K562 (cell line): ENCODE measurements around the gene NKAIN4.

ENCODE experiments used
- CHD1 ChIP-seq: fragments of 200-600 bp; sonication (generic); IDR thresholded peaks from one replicate; pipeline ENCODE4 v1.6.1; 2012; ENCODE audit warnings: mild to moderate bottlenecking, moderate library complexity, low read length, inconsistent platforms
- DIDO1 ChIP-seq: fragments of 450-650 bp; IDR thresholded peaks from 2 replicates; pipeline ENCODE4 v1.6.1; 2016; ENCODE audit warnings: low read depth, missing biosample characterization, missing genetic modification characterization
- MXI1 ChIP-seq: IDR thresholded peaks from 2 replicates; pipeline ENCODE4 v1.6.1; 2011; ENCODE audit warnings: low read depth, mild to moderate bottlenecking, improper control_type of control experiment, low read length
- NR2C2 ChIP-seq, 2 experiments: fragments of 200-800 bp in 1 of 2; sonication (Bioruptor generic) in 1 of 2; sonication (generic) in 1 of 2; formaldehyde crosslinking in 1 of 2; IDR thresholded peaks; 2 replicates each; pipeline versions ENCODE4 v1.6.1 to v1.8.0; 2016 to 2022; ENCODE audit warnings: mild to moderate bottlenecking in 1 of 2, missing compliant biosample characterization in 1 of 2, missing genetic modification characterization in 1 of 2, missing genetic modification reagents in 1 of 2
- RAD21 ChIP-seq, 2 experiments: fragments of 250-450 bp in 1 of 2; fragments of 450-650 bp in 1 of 2; sonication (Bioruptor Pico) in 1 of 2; formaldehyde crosslinking in 1 of 2; IDR thresholded peaks in 1 of 2; conservative IDR thresholded peaks in 1 of 2; 2 replicates each; pipeline versions ENCODE4 v1.4.0 to v1.8.0; 2020 to 2022; ENCODE audit warnings: mild to moderate bottlenecking in 2 of 2, moderate library complexity in 1 of 2
- RB1 ChIP-seq: fragments of 450-650 bp; IDR thresholded peaks from 2 replicates; pipeline ENCODE4 v1.6.1; 2017; ENCODE audit warnings: low read depth, mild to moderate bottlenecking
- RFX5 ChIP-seq: IDR thresholded peaks from 2 replicates; pipeline ENCODE4 v1.6.1; 2011; ENCODE audit warnings: low read depth, mild to moderate bottlenecking, improper control_type of control experiment, low read length
- ZNF263 ChIP-seq: sonication (generic); formaldehyde crosslinking; IDR thresholded peaks from 2 replicates; pipeline ENCODE4 v1.8.0; 2022; ENCODE audit warnings: mild to moderate bottlenecking, missing genetic modification reagents, borderline replicate concordance
- TF ChIP-seq, protein P1 (sequence below): sonication (generic); formaldehyde crosslinking; IDR thresholded peaks from 2 replicates; pipeline ENCODE4 v1.8.0; 2022; ENCODE audit warnings: mild to moderate bottlenecking, missing genetic modification reagents
- TF ChIP-seq, protein P2 (sequence below), 3 experiments: IDR thresholded peaks in 2 of 3; conservative IDR thresholded peaks in 1 of 3; 2 replicates each; pipeline ENCODE4 v1.5.1; 2011 to 2012; ENCODE audit warnings: low read length in 3 of 3, mild to moderate bottlenecking in 3 of 3, control low read depth in 2 of 3, improper control_type of control experiment in 1 of 3, inconsistent platforms in 1 of 3, low read depth in 1 of 3, mixed read lengths in 1 of 3, moderate library complexity in 1 of 3; ENCODE audit not compliant: insufficient read depth in 2 of 3
- TF ChIP-seq, protein P3 (sequence below): sonication (generic); formaldehyde crosslinking; IDR thresholded peaks from 2 replicates; pipeline ENCODE4 v1.9.0; 2022; ENCODE audit warnings: mild to moderate bottlenecking, missing genetic modification reagents

DNA sequence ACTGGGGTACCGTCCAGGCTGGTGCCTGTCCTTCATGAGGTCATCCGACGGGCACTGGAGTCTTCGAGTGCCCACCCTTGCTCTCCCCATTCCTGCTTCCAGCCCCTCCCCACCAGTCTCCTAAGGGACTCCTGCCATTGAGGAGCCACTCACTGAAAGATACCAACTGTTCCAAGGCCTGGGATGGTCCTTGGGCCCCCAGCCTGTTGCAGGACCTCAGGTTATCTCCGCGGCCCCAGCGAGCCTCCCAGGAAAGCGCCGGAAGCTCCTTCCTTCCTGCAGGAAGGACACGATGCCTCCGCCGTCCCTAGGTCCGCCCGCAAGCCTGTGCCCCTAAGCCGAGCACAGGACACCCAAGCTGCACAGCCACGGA lies 1.2 kb downstream of the NKAIN4 start:
- no peak for TF ChIP-seq RAD21 (CRISPR knock-in tag; conservative IDR thresholded peaks at IDR 0.05 in 1 of 2, IDR thresholded peaks at IDR 0.05 in 1 of 2)
- TF ChIP-seq, protein P1, sequence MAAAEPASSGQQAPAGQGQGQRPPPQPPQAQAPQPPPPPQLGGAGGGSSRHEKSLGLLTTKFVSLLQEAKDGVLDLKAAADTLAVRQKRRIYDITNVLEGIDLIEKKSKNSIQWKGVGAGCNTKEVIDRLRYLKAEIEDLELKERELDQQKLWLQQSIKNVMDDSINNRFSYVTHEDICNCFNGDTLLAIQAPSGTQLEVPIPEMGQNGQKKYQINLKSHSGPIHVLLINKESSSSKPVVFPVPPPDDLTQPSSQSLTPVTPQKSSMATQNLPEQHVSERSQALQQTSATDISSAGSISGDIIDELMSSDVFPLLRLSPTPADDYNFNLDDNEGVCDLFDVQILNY (CRISPR knock-in tag): no peak
- TF ChIP-seq, protein P2, sequence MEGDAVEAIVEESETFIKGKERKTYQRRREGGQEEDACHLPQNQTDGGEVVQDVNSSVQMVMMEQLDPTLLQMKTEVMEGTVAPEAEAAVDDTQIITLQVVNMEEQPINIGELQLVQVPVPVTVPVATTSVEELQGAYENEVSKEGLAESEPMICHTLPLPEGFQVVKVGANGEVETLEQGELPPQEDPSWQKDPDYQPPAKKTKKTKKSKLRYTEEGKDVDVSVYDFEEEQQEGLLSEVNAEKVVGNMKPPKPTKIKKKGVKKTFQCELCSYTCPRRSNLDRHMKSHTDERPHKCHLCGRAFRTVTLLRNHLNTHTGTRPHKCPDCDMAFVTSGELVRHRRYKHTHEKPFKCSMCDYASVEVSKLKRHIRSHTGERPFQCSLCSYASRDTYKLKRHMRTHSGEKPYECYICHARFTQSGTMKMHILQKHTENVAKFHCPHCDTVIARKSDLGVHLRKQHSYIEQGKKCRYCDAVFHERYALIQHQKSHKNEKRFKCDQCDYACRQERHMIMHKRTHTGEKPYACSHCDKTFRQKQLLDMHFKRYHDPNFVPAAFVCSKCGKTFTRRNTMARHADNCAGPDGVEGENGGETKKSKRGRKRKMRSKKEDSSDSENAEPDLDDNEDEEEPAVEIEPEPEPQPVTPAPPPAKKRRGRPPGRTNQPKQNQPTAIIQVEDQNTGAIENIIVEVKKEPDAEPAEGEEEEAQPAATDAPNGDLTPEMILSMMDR (IDR thresholded peaks at IDR 0.05 in 2 of 3, conservative IDR thresholded peaks at IDR 0.05 in 1 of 3; ENCODE audit: insufficient read depth in 2 of 3, low read depth in 1 of 3, low read length in 3 of 3): no peak
- no peak for TF ChIP-seq MXI1
- TF ChIP-seq, protein P3, sequence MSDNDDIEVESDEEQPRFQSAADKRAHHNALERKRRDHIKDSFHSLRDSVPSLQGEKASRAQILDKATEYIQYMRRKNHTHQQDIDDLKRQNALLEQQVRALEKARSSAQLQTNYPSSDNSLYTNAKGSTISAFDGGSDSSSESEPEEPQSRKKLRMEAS (CRISPR knock-in tag): no peak
- TF ChIP-seq DIDO1: no peak
- no peak for TF ChIP-seq ZNF263
- TF ChIP-seq RFX5: no peak
- TF ChIP-seq CHD1: no peak
- no peak for TF ChIP-seq NR2C2 (CRISPR knock-in tag; IDR thresholded peaks at IDR 0.05)
- no peak for TF ChIP-seq NR2C2 (tag; IDR thresholded peaks at IDR 0.05)
- no peak for TF ChIP-seq RB1
